K562 (cell line): ENCODE results near the gene FN3K. TPM values are rescaled to one million over a fixed set of nuclear protein-coding genes. Genes with fewer than 3 reads are reported as not detected.

Experiments
- ATAC-seq: fragments of 200-7000 bp; cut with Tn5 transposase; 3 replicates; pipeline ENCODE4 v1.9.1; 2020; ENCODE audit warnings: moderate library complexity
- BruUV-seq: library from RNA; stranded (reverse); fragments of 400-500 nt; replicated peaks from 2 replicates; lab custom pipeline; 2021; lab: Mats Ljungman, UMichigan
- CTCF ChIA-PET: fragments of 300-600 bp; formaldehyde crosslinking; extraction: SDS; loops from one replicate; lab custom pipeline; 2021; ENCODE audit warnings: low intra/inter-chr PET ratio; lab: Yijun Ruan, JAX
- POLR2A ChIA-PET: fragments of 300-600, 350-650 bp; sonication (Branson Sonifier 250); formaldehyde crosslinking; extraction: SDS; loops from one replicate; lab custom pipeline; 2021; ENCODE audit warnings: antibody characterized with exemption, inconsistent platforms; lab: Yijun Ruan, JAX
- DNase-seq, 4 experiments: peaks; one replicate each; pipeline versions ENCODE4 v3.0.0 to v3.0.0-alpha.2; 2011 to 2018; ENCODE audit warnings: low spot score in 3 of 4, mixed read lengths in 3 of 4; ENCODE audit errors: extremely low read depth in 1 of 4
- FAIRE-seq: peaks from 2 replicates; lab custom pipeline; 2011; peaks lifted over from hg19 to GRCh38; lab: Jason Lieb, UNC
- H2AFZ ChIP-seq: 2 replicates; pipeline ENCODE4 v1.6.0; 2011; ENCODE audit warnings: low read depth, low read length, control low read depth, inconsistent platforms
- H3K27ac ChIP-seq: fragments of 200-600 bp; 3 replicates; pipeline ENCODE4 v1.8.0; 2011; ENCODE audit warnings: low read depth, mild to moderate bottlenecking, control low read depth, inconsistent platforms, low read length, moderate library complexity, mixed read lengths; ENCODE audit errors: extremely low read depth
- H3K27me3 ChIP-seq, 2 experiments: fragments of 300-600 bp in 1 of 2; 2 replicates in 1 of 2; 3 replicates in 1 of 2; pipeline versions ENCODE4 v1.6.0 to v1.8.0; 2011; ENCODE audit warnings: inconsistent platforms in 2 of 2, low read length in 2 of 2, mild to moderate bottlenecking in 1 of 2, mixed read lengths in 1 of 2, moderate library complexity in 1 of 2; ENCODE audit not compliant: control insufficient read depth in 2 of 2, insufficient read depth in 2 of 2
- H3K36me3 ChIP-seq: fragments of 300-600 bp; 3 replicates; pipeline ENCODE4 v1.8.0; 2011; ENCODE audit warnings: mild to moderate bottlenecking, low read length, inconsistent platforms; ENCODE audit not compliant: control insufficient read depth, insufficient read depth
- H3K4me1 ChIP-seq, 2 experiments: fragments of 200-600 bp in 1 of 2; replicated peaks in 1 of 2; 2 replicates in 1 of 2; 3 replicates in 1 of 2; pipeline versions ENCODE4 v1.5.1 to v1.8.0; 2011; ENCODE audit warnings: inconsistent platforms in 2 of 2, low read length in 2 of 2, mild to moderate bottlenecking in 1 of 2, mixed read lengths in 1 of 2, moderate library complexity in 1 of 2; ENCODE audit not compliant: control insufficient read depth in 2 of 2, insufficient read depth in 2 of 2
- H3K4me2 ChIP-seq: 2 replicates; pipeline ENCODE4 v1.6.1; 2011; ENCODE audit warnings: low read length, control low read depth, inconsistent platforms, mixed read lengths; ENCODE audit not compliant: insufficient read depth
- H3K4me3 ChIP-seq: fragments of 200-600 bp; sonication (generic), shearing (Covaris generic); 2 replicates; pipeline ENCODE4 v1.5.1; 2016; ENCODE audit warnings: control low read depth, inconsistent platforms
- H3K79me2 ChIP-seq: fragments of 200-600 bp; 3 replicates; pipeline ENCODE4 v1.8.0; 2011; ENCODE audit warnings: low read length, inconsistent platforms; ENCODE audit not compliant: control insufficient read depth, insufficient read depth
- H3K9ac ChIP-seq, 2 experiments: 2 replicates each; pipeline versions ENCODE4 v1.6.0 to v1.6.1; 2011; ENCODE audit warnings: low read depth in 2 of 2, low read length in 2 of 2, control low read depth in 1 of 2, inconsistent platforms in 1 of 2, mild to moderate bottlenecking in 1 of 2, mixed read lengths in 1 of 2; ENCODE audit not compliant: insufficient read depth in 1 of 2
- H3K9me1 ChIP-seq: one replicate; pipeline ENCODE4 v1.6.0; 2011; ENCODE audit warnings: inconsistent platforms, mild to moderate bottlenecking, low read length, moderate library complexity; ENCODE audit not compliant: control insufficient read depth, insufficient read depth
- H3K9me3 ChIP-seq: replicated peaks from 2 replicates; pipeline ENCODE4 v1.5.1; 2011; ENCODE audit warnings: low read depth, low read length, inconsistent platforms; ENCODE audit not compliant: control insufficient read depth, insufficient read depth
- H4K20me1 ChIP-seq: replicated peaks from 2 replicates; pipeline ENCODE4 v1.6.1; 2011; ENCODE audit warnings: low read length, inconsistent platforms, mixed read lengths; ENCODE audit not compliant: control insufficient read depth, insufficient read depth
- PCBP1 ChIP-seq: fragments of 200-400 bp; formaldehyde crosslinking; IDR thresholded peaks from 2 replicates; pipeline ENCODE4 v1.6.1; 2018; ENCODE audit warnings: mild to moderate bottlenecking, low read depth, low read length; ENCODE audit not compliant: poor library complexity, severe bottlenecking
- WGBS: fragments of 100-300 bp; shearing (Covaris generic); methylation state at CpG from one replicate; pipeline ENCODE4 v1.1.6; 2016; ENCODE audit warnings: low coverage, mixed read lengths; ENCODE audit not compliant: insufficient coverage; ENCODE audit errors: missing lambda C conversion rate; 5-methylcytosine and 5-hydroxymethylcytosine counted together
- in situ Hi-C: fragments of 300-500 bp; cut with MboI; formaldehyde crosslinking; loops from 4 replicates; pipeline ENCODE4 v1.15.0; 2018; ENCODE audit warnings: inconsistent platforms, mixed read lengths
- intact Hi-C: fragments of 100-400 bp; cut with micrococcal nuclease; formaldehyde crosslinking; loops from 2 replicates; pipeline ENCODE4 v1.14.2; 2022
- polyA plus RNA-seq, 8 experiments: library from polyadenylated mRNA; depleted of rRNA in 4 of 8; stranded (reverse) in 5 of 8; unstranded in 3 of 8; fragments of >200 nt; fragmentation: Nextera tagmentation in 2 of 8; fragmentation: Illumina TruSeq in 1 of 8; extraction: Ambion mirVana in 2 of 8; extraction: Trizol in 1 of 8; gene quantifications; 2 replicates each; pipeline versions ENCODE4 v1.2.1 to v1.2.3, GENCODE V29; 2011 to 2014; ENCODE audit warnings: inconsistent platforms in 1 of 8, missing spikeins in 1 of 8
- total RNA-seq, 7 experiments: library from RNA; depleted of rRNA in 6 of 7; stranded (reverse); fragments of >200 nt in 6 of 7; fragmentation: Illumina TruSeq in 2 of 7; extraction: Trizol in 2 of 7; gene quantifications; 2 replicates each; pipeline versions ENCODE4 v1.2.1 to v1.2.3, GENCODE V29; 2011 to 2021; ENCODE audit warnings: low replicate concordance in 1 of 7
- TF ChIP-seq, protein P1 (sequence below): fragments of 250-450 bp; sonication (Bioruptor Pico); IDR thresholded peaks from 2 replicates; pipeline ENCODE4 v1.8.0; 2022; ENCODE audit warnings: inconsistent platforms

FN3K gene
- total and polyA plus RNA-seq, 9 of the 15 experiments (the other 6 are each of a cell fraction or from before 2014, with no cell fraction given) = 0.08 to 22.7 (median 3.8) TPM

DNA sequence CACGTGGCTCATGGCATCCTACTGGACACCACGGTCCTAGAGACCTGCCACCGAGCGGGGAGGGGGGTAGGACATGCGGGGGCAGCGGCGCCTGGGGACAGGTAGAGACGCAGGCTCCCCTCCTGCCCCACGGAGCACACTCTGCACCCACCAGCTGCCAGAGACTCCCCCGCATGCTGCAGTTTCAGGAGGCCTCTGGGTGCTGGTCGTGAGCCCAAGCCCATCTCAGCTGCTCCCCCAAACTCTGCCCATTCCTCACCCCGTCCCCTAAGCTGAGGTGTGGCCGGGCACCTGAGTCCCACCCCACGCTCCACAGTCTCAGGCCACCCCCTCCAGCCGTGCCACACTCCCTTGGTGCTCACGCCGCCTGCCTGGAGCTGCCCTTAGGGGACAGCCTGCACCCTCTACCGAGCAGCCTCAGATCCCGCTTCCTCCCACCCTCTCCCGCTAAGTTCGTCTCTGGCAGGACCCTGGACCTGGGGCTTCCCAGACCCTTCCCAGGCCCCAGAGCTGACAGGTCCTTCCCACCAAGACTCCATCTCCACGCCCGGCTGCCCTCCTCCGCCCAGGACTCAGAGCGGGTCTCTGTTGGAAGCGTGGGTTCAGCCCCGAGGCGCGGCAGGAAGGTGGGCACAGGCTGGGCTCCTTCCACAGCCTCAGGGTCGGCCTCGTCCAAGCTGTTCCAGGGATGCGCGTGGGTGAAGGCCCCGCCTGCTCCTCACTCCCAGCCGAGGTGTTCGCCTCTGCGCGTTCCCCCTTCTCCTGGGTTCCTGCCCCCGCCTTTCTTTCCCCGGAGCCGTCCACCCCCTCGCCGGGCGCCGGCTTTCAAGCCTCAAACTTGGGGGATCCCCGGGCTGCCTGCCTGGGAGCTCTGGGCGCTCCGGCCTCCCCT, 38.3 kb upstream of the FN3K start:
- Histone ChIP-seq H3K79me2 (no peaks in the 10 kb centered on the region), H3K4me3 (no peak overlapping the region), H3K27me3 (peaks cover 0 to 6% of the 10 kb centered on the region in 2 experiments; a peak in 2 of 5 replicates), H3K4me1 (peaks cover 0 to 35% of the 10 kb centered on the region in 2 experiments; a peak in 3 of 5 replicates), H3K9ac (no peak overlapping the region; a peak in 1 of 4 replicates), H4K20me1 (0 out of 2 replicates have a peak, but pooled peaks cover 2% of the 10 kb centered on the region), H3K27ac (no peak overlapping the region)
- intact Hi-C loops = no loop called here
- in situ Hi-C loops = no loop called here
- no TSS peak for BruUV-seq
- 59% methylated on average over 35 of the region's 48 CpGs for WGBS
- POLR2A ChIA-PET = no interaction called here
- CTCF ChIA-PET = no interaction called here
- peak; percentile 47 for TF ChIP-seq PCBP1
- TF ChIP-seq, protein P1, sequence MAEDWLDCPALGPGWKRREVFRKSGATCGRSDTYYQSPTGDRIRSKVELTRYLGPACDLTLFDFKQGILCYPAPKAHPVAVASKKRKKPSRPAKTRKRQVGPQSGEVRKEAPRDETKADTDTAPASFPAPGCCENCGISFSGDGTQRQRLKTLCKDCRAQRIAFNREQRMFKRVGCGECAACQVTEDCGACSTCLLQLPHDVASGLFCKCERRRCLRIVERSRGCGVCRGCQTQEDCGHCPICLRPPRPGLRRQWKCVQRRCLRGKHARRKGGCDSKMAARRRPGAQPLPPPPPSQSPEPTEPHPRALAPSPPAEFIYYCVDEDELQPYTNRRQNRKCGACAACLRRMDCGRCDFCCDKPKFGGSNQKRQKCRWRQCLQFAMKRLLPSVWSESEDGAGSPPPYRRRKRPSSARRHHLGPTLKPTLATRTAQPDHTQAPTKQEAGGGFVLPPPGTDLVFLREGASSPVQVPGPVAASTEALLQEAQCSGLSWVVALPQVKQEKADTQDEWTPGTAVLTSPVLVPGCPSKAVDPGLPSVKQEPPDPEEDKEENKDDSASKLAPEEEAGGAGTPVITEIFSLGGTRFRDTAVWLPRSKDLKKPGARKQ (CRISPR knock-in tag) = no peak
- TF ChIP-seq, all 486 proteins: peak for 1
- Histone ChIP-seq H3K9me1 (no peaks in the 10 kb centered on the region), H3K9me3 (peaks cover 8% of the 10 kb centered on the region), H2AFZ (no peak overlapping the region), H3K36me3 (no peaks in the 10 kb centered on the region), H3K4me2 (no peak overlapping the region)
- no peak for ATAC-seq
- FAIRE-seq = no peak
- DNase-seq = no peak
